Osteoblast (primary cell): ENCODE results near the gene DPP6. TPM values are rescaled to one million over a fixed set of nuclear protein-coding genes. Genes with fewer than 3 reads are reported as not detected.
"Not testable (repeated sequence)": the region's sequence is repeated elsewhere in the genome, so short reads cannot be mapped to it uniquely, and the experiment has no call there.

ENCODE experiments used
- DNase-seq: peaks from one replicate; pipeline ENCODE4 v3.0.0; 2011; ENCODE audit warnings: low spot score, mixed read lengths; ENCODE audit not compliant: insufficient read length; ENCODE audit errors: missing footprints
- H2AFZ ChIP-seq: 2 replicates; pipeline ENCODE4 v1.6.0; 2011; ENCODE audit warnings: mild to moderate bottlenecking, low read length
- H3K27ac ChIP-seq: 2 replicates; pipeline ENCODE4 v1.5.1; 2011; ENCODE audit warnings: mild to moderate bottlenecking, low read depth, low read length, moderate library complexity
- H3K27me3 ChIP-seq: 2 replicates; pipeline ENCODE4 v1.6.0; 2012; ENCODE audit warnings: mild to moderate bottlenecking, control low read depth, inconsistent platforms, low read length, moderate library complexity; ENCODE audit not compliant: insufficient read depth
- H3K36me3 ChIP-seq: 2 replicates; pipeline ENCODE4 v1.5.1; 2011; ENCODE audit warnings: mild to moderate bottlenecking, low read length, control low read depth, moderate library complexity; ENCODE audit not compliant: insufficient read depth
- H3K4me1 ChIP-seq: 2 replicates; pipeline ENCODE4 v1.5.1; 2011; ENCODE audit warnings: mild to moderate bottlenecking, low read length, control low read depth, moderate library complexity; ENCODE audit not compliant: insufficient read depth
- H3K4me2 ChIP-seq: 2 replicates; pipeline ENCODE4 v1.6.0; 2011; ENCODE audit warnings: mild to moderate bottlenecking, low read length; ENCODE audit not compliant: insufficient read depth
- H3K4me3 ChIP-seq: fragments of 200-600 bp; sonication (generic); 3 replicates; pipeline ENCODE4 v1.5.1; 2012; ENCODE audit warnings: mild to moderate bottlenecking, low read length, inconsistent platforms; ENCODE audit not compliant: insufficient read depth
- H3K79me2 ChIP-seq: 2 replicates; pipeline ENCODE4 v1.6.0; 2012; ENCODE audit warnings: mild to moderate bottlenecking, low read length, control low read depth, inconsistent platforms; ENCODE audit not compliant: insufficient read depth
- H3K9me3 ChIP-seq: 2 replicates; pipeline ENCODE4 v1.5.1; 2011; ENCODE audit warnings: low read depth, low read length, control low read depth
- H4K20me1 ChIP-seq: 2 replicates; pipeline ENCODE4 v1.6.0; 2012; ENCODE audit warnings: mild to moderate bottlenecking, low read length, control low read depth; ENCODE audit not compliant: insufficient read depth
- CTCF ChIP-seq: IDR thresholded peaks from 2 replicates; pipeline ENCODE4 v1.5.1; 2011; ENCODE audit warnings: mild to moderate bottlenecking, low read depth, low read length, moderate library complexity; ENCODE audit errors: extremely low read depth
- total RNA-seq: library from RNA; depleted of rRNA; stranded (reverse); fragments of >200 nt; gene quantifications from 2 replicates; pipeline ENCODE4 v1.2.3, GENCODE V29; 2012

Gene DPP6
- total RNA-seq, 1 donor, result not detected

- Histone ChIP-seq H3K4me3 (no peak overlapping the region), H3K27ac (no peak overlapping the region), H2AFZ (no peak overlapping the region), H3K36me3 (no peaks in the 10 kb centered on the region), H3K79me2 (no peaks in the 10 kb centered on the region), H4K20me1 (no peaks in the 10 kb centered on the region), H3K4me2 (no peak overlapping the region), H3K9me3 (peaks cover 4% of the 10 kb centered on the region), H3K4me1 (no peaks in the 10 kb centered on the region), H3K27me3 (no peaks in the 10 kb centered on the region)
- TF ChIP-seq CTCF, result no peak
- no peak for DNase-seq
Observed at GRCh38 chr7:154674191-154674590, 622.0 kb downstream of the DPP6 start.

- no peaks in the 10 kb centered on the region for H4K20me1 ChIP-seq
- no peak for DNase-seq
- H3K79me2 ChIP-seq, result no peaks in the 10 kb centered on the region
- no peak overlapping the region for H3K27ac ChIP-seq
- H3K4me2 ChIP-seq, result no peak overlapping the region
- H3K4me3 ChIP-seq, result no peak overlapping the region
- no peaks in the 10 kb centered on the region for H3K4me1 ChIP-seq
- no peak for TF ChIP-seq CTCF
- H3K27me3 ChIP-seq, result no peaks in the 10 kb centered on the region
- no peak overlapping the region for H2AFZ ChIP-seq
- peaks cover 4% of the 10 kb centered on the region for H3K9me3 ChIP-seq
- no peaks in the 10 kb centered on the region for H3K36me3 ChIP-seq
Observed at GRCh38 chr7:154675560-154675959, 623.4 kb downstream of the DPP6 start.

- not testable (repeated sequence) for H3K36me3 ChIP-seq, H2AFZ ChIP-seq, H4K20me1 ChIP-seq, DNase-seq, H3K4me3 ChIP-seq, H3K27me3 ChIP-seq, H3K4me1 ChIP-seq, H3K4me2 ChIP-seq, H3K27ac ChIP-seq, H3K9me3 ChIP-seq, H3K79me2 ChIP-seq
Observed at GRCh38 chr7:154676033-154676421, 623.8 kb downstream of the DPP6 start.

- H3K4me3 ChIP-seq, result no peak overlapping the region
- H3K27me3 ChIP-seq, result no peaks in the 10 kb centered on the region
- no peaks in the 10 kb centered on the region for H3K36me3 ChIP-seq
- no peak overlapping the region for H2AFZ ChIP-seq
- no peak overlapping the region for H3K4me2 ChIP-seq
- no peaks in the 10 kb centered on the region for H4K20me1 ChIP-seq
- no peaks in the 10 kb centered on the region for H3K79me2 ChIP-seq
- H3K4me1 ChIP-seq, result no peaks in the 10 kb centered on the region
- no peak for DNase-seq
- H3K9me3 ChIP-seq, result no peaks in the 10 kb centered on the region
- TF ChIP-seq CTCF, result no peak
- H3K27ac ChIP-seq, result no peak overlapping the region
Observed at GRCh38 chr7:154676422-154677073, 624.4 kb downstream of the DPP6 start.
